ENCODE measurements around the gene GRIK4. TPM values are rescaled to one million over a fixed set of nuclear protein-coding genes. Genes with fewer than 3 reads are reported as not detected.

GRIK4 gene
- total RNA-seq, 2 experiments from 2014 or later = not detected

DNA sequence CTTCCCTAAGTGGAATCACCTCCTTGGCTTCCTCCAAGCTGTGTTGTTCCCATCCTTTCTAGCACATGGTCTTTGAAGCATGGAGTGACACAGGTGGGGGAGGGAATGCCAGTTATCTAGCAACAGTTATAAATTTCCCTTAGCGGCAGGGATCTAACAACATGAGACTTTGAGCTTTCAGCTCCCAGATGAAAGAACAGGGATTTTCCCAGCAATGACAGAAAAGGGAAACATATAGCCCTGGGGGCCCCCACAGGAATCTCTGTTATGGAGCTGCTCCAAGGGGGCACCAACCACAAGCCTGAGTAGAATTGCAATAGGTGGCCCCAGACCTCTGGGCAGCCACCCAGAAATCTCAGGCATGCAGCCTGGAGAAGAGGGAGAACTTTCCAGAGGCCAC, 163.0 kb downstream of the GRIK4 start:
- ChIA-PET CTCF (interaction anchor here (2.5 kb wide), 1 partner anchor 10 kb away, joined by 16 read pairs; no protein-coding TSS in a partner anchor), POLR2A (no interaction called here)
- Mint-ChIP-seq H3K4me1 (ENCODE audit: low read depth) (no peaks in the 10 kb centered on the region), H3K27ac (no peak overlapping the region), H3K9me3 (no peaks in the 10 kb centered on the region), H3K36me3 (ENCODE audit: low read depth) (no peaks in the 10 kb centered on the region), H3K4me3 (no peak overlapping the region), H3K27me3 (peaks cover 19% of the 10 kb centered on the region)
- ATAC-seq (no peak), DNase-seq (no peak)
- intact Hi-C loops (cut with micrococcal nuclease) = no loop called here
- TF ChIP-seq, protein P1, sequence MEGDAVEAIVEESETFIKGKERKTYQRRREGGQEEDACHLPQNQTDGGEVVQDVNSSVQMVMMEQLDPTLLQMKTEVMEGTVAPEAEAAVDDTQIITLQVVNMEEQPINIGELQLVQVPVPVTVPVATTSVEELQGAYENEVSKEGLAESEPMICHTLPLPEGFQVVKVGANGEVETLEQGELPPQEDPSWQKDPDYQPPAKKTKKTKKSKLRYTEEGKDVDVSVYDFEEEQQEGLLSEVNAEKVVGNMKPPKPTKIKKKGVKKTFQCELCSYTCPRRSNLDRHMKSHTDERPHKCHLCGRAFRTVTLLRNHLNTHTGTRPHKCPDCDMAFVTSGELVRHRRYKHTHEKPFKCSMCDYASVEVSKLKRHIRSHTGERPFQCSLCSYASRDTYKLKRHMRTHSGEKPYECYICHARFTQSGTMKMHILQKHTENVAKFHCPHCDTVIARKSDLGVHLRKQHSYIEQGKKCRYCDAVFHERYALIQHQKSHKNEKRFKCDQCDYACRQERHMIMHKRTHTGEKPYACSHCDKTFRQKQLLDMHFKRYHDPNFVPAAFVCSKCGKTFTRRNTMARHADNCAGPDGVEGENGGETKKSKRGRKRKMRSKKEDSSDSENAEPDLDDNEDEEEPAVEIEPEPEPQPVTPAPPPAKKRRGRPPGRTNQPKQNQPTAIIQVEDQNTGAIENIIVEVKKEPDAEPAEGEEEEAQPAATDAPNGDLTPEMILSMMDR (IDR thresholded peaks at IDR 0.05) = no peak

DNA sequence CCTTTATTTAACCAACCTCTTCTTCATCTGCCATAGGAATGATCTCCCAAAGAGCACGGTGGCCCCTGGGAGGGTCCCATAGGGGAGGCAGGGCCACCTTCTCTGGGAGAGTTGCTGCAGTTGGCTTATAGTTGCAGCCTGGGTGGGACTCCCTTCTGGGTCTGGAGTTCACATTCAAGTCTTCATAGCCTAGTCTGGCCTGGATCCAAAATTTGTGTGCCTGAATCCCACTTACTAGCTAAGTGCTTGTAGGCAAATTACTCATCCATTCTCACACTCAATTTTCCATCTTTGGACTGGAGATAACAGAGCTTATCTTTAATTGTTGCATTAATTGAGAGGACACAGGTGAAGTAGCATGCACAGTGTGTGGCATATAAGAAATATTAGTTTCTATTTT, 163.6 kb downstream of the GRIK4 start:
- ChIA-PET CTCF (interaction anchor here (0.8 to 2.5 kb wide), 2 partner anchors 10 to 163 kb away, joined by 3 to 16 read pairs; partner anchors contain the start of gene GRIK4), POLR2A (no interaction called here)
- H3K4me3 Mint-ChIP-seq = no peak overlapping the region
- intact Hi-C loops (cut with micrococcal nuclease) = no loop called here
- H3K4me1 Mint-ChIP-seq (ENCODE audit: low read depth) = no peaks in the 10 kb centered on the region
- DNase-seq (no peak), ATAC-seq (no peak)
- peaks cover 19% of the 10 kb centered on the region for H3K27me3 Mint-ChIP-seq
- TF ChIP-seq, protein P1 (IDR thresholded peaks at IDR 0.05) = no peak
- H3K27ac Mint-ChIP-seq = no peak overlapping the region
- no peaks in the 10 kb centered on the region for H3K36me3 Mint-ChIP-seq (ENCODE audit: low read depth)
- H3K9me3 Mint-ChIP-seq = no peaks in the 10 kb centered on the region

GRCh38 chr11:120676991-120677390, 165.4 kb downstream of the GRIK4 start:
- Mint-ChIP-seq H3K27me3 (peaks cover 14% of the 10 kb centered on the region), H3K4me3 (no peak overlapping the region), H3K4me1 (ENCODE audit: low read depth) (no peaks in the 10 kb centered on the region), H3K36me3 (ENCODE audit: low read depth) (no peaks in the 10 kb centered on the region), H3K9me3 (no peaks in the 10 kb centered on the region), H3K27ac (no peak overlapping the region)
- TF ChIP-seq, protein P1 (IDR thresholded peaks at IDR 0.05) = no peak
- intact Hi-C loops (cut with micrococcal nuclease) = no loop called here
- DNase-seq (no peak), ATAC-seq (no peak)
- POLR2A ChIA-PET = no interaction called here
- CTCF ChIA-PET = no interaction called here

DNA sequence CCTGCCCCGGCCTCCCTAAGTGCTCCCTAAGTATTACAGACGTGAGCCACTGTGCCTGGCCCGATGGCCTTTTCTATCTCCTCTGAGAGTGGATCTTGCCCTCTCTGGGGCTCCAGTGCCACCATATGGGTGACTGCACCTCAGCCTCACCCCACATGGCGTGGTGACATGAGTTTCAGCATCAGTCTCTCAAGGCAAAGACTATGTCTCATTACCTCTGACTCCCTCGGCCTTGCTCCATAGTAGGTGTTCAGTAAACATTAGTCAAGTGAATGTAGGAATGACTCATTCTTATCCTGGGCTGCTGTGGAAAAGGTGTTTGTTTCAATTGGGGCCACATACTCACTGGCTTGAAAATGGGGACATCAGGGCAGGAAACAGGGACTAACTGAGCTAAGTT, 168.8 kb downstream of the GRIK4 start:
- Mint-ChIP-seq H3K4me1 (ENCODE audit: low read depth) (no peaks in the 10 kb centered on the region), H3K27ac (no peak overlapping the region), H3K4me3 (no peak overlapping the region), H3K9me3 (no peaks in the 10 kb centered on the region), H3K36me3 (ENCODE audit: low read depth) (no peaks in the 10 kb centered on the region), H3K27me3 (peaks cover 13% of the 10 kb centered on the region)
- TF ChIP-seq, protein P1 (IDR thresholded peaks at IDR 0.05) = no peak
- POLR2A ChIA-PET = no interaction called here
- no peak for DNase-seq
- intact Hi-C loops (cut with micrococcal nuclease) = no loop called here
- CTCF ChIA-PET = no interaction called here
- no peak for ATAC-seq

GRCh38 chr11:120681434-120682331, 170.1 kb downstream of the GRIK4 start:
- no peaks in the 10 kb centered on the region for H3K4me1 Mint-ChIP-seq (ENCODE audit: low read depth)
- TF ChIP-seq, protein P1 (IDR thresholded peaks at IDR 0.05) = no peak
- no peak overlapping the region for H3K4me3 Mint-ChIP-seq
- intact Hi-C loops (cut with micrococcal nuclease) = no loop called here
- ATAC-seq (no peak), DNase-seq (no peak)
- CTCF ChIA-PET = interaction anchor here (0.7 kb wide), 1 partner anchor 21 kb away, joined by 3 read pairs; no protein-coding TSS in a partner anchor
- H3K27me3 Mint-ChIP-seq = peaks cover 8% of the 10 kb centered on the region
- no peak overlapping the region for H3K27ac Mint-ChIP-seq
- POLR2A ChIA-PET = interaction anchor here (0.6 kb wide), 1 partner anchor 71 kb away, joined by 3 read pairs; no protein-coding TSS in a partner anchor
- no peaks in the 10 kb centered on the region for H3K36me3 Mint-ChIP-seq (ENCODE audit: low read depth)
- H3K9me3 Mint-ChIP-seq = no peaks in the 10 kb centered on the region
